GM21619 (cell line): ENCODE measurements around the gene INPP5A.

Experiments
- ATAC-seq: cut with Tn5 transposase; IDR thresholded peaks from one replicate; pipeline ENCODE4 v1.9.1; 2021; ENCODE audit not compliant: unreplicated experiment

The INPP5A gene

DNA sequence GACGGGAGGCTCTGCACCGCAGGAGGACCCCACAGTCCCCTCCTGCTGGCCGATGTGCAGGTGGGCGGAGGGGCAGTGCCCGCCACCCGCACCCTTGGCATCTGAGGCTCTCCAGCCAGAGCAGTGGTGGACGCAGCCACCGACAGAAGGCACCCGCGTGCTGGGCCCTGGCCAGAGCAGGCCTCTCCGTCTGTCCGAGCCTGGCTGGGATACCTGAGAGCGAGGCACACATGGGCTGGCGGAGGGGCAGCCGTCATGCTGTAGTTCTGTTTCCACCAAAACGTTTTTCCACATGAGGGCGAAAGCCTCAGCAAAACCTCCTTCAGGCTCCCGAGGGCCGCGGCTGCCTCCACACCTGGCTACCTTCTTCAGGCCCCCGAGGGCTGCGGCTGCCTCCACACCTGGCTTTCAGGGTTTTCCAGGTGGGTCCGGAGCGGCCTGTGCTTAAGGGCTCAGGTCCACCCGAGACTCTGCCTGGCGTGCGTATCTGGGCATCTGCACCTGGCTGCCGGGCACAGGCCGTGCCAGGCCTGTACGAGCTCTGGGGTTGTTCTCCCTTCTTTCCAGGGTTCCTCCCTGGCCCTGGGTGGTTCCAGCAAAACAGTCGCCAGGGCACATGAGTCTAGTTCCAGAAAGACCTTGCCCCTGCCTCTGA, 115.5 kb downstream of the INPP5A start:
- no peak for ATAC-seq

DNA sequence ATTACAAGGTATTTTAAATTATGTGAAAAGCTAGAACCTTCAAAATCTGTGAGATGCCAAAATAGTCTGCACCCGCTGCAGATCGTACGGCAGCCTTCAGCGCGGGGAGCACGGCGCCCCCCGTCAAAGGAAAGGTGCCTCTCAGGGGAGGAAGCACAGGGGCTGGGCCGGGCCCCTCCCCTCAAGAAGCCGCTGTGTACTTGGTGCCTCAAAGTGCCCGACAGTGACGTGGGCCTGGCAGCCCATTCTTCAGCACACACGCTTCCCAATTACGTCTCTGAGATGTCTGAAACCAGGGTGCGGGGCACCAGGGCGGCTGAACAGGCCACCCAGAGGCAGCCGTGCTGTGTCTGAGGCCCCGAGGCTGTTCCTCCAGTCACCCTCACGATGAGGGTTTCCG, 116.1 kb downstream of the INPP5A start:
- ATAC-seq: no peak

GRCh38 chr10:132654121-132654571, 116.6 kb downstream of the INPP5A start:
- no peak for ATAC-seq

DNA sequence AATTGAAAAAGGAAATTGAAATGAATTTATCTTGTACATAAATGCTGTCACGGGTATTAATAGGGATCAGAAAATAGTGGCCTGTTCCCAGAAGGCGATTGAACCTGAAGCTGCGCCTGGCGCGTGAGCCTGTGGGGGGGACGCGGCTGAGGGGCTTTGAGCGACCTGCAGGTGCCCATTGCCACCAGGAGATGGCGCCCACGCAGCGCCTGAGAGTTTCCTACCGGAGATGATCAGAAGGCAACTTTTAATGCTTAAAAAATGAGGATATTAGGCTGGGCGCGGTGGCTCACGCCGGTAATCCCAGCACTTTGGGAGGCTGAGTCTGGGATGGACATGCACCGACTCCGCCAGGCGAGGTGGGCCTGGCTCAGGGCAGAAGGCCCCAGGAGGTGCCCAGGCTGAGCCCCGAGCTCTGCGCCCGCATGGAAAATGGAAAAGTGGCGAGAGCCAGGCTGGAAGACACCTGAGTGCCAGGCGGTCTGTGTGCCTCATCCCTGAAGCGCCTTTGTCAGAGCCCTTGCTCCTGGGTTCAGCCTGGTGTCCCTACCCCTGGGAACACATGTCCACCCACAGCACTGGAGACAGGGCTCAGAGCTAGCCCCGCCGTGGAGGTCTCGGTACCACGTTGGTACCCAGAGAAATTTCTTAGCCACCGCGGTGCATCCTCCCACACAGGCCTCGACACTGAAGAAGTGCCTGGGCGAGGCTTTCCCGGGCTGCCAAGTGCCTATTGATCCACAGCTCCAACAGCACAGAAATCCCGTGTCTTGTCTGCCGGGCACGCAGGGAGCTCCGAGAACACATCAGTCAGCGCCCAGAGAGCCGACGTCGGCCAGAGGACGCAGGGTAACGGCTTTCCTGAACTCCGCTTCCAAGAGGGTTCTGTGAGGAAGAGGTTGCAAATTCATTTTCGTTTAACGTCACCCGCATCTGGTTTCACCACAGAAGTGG, 117.4 kb downstream of the INPP5A start:
- ATAC-seq: no peak

DNA sequence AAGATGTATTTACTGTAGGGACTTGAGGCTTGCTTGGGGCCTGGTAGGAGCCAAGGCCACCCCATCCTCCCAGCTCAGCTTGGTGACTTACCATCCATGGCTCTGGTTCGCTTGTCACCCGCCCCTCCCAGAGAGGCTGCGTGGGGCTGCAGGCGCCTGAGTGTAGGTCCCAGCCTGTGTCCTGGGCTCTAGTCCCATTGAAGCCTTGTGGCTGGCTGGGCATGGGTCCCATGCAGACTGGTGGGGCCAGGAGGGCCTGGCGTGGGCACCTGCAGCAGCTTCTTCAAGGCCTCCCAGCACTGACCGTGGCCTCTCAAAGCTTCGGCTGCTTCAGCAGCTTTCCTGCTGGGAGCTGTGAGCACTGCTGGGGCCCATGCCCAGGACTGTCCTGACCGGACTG, 118.1 kb downstream of the INPP5A start:
- ATAC-seq: no peak

DNA sequence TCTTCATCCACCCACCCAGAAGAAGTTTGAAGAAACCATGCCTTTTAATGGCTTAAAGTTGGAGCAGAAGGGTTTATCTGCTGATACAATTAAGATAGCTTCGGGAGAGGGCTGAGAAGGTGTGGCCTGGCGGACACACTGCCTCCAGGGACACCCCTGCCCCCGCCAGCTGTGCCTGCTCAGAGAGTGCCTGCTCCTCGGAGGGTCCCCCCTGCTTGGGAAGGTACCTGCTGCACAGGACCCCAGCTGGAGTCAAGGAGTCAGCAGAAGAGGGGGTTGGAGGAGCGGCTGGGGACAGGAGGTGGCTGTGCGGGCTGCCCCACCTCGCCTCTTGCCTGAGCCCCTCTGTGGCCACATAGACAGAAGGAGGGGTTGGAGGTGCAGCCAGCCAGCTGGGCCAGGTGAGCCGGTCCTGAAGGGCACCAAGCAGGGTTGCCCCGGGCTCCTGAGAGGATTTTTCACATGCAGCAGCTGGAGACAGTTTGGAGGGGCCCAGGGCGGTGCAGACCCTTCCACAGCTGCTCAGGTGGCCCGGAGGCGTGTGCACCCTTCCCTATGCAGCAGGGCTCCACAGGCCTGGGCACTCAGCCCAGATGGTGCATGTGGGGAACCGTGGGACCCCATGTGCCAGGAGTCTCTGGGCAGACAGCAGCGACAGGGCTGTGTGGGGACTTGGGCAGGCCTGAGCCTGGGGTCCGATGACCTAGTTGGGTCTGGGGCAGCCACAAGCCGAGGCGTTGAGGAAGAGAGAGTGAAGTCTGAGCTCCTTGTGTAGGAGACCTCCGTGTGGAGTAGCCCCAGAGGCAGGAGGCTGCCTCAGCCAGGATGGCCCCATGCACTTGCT, 118.9 kb downstream of the INPP5A start:
- ATAC-seq: no peak

DNA sequence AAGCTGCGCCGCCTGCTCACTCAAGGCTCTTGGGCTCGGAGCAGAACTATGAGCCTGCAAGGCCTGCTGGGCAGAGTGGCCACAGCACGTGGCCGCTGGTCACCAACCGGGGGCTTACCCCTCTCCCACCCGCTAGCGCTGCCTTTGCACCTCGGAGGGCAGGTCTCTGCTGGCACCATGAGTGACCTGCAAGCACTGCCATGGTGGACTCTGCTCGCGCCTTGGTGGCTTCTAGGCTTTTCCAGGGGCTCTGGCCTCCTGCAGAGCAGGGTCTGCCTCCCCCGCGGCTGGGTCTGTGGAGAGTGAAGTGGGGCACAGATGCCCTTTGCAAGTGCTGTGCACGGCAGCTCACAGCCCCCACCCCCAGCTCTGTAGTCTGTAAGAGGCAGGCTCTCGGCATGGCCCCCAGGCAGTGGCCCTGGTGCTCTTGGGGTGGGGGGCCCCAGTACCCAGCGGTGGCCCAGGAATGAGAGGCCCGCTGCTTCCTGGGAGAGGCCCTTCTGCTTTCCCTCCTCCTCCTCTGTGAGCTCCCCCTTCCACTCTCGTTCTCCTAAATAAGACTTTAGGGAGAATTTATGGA, 119.6 kb downstream of the INPP5A start:
- ATAC-seq: no peak

DNA sequence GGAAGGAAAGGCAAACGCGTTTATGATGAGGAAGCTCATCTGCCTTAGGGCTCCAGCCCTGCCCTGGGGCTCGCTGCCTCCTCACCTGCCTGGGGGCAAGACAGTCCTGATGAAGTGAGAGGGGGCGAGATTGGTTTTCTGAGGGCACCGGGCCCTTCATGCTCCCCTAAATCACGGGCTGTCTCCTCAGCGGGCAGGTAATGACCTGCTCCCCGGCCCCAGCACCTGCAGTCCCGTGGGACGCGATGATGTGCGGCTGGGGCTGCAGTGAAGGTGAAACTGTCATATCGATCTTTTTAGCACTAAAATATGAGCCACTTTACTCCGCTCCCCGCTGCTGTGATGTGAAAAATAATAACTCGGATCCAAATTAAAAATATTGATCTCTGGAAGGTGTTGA, 120.2 kb downstream of the INPP5A start:
- no peak for ATAC-seq

- ATAC-seq: no peak
Observed at GRCh38 chr10:132658546-132659205, 121.1 kb downstream of the INPP5A start.

- ATAC-seq: no peak
Observed at GRCh38 chr10:132659206-132660091, 121.9 kb downstream of the INPP5A start.

DNA sequence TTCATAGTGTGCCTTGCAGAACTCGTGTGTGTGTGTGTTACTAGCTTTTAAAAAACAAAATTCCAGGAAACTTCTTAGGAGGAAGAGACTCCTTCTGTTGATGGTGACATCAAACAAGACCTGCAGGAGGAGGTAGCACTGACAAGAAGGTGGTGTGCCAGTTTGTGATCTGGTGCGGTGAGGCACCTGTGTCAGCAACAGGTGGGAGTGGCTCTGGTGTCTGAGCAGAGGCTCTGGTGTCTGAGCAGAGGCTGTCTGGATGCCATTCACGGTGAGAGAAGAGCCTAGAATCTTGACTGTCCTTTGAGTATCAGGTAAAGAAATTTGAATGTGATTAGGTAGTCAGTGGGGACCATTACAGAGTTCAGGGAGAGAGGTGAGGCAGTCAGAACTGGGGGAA, 122.8 kb downstream of the INPP5A start:
- ATAC-seq: no peak

- no peak for ATAC-seq
Observed at GRCh38 chr10:132662186-132662920, 124.8 kb downstream of the INPP5A start.

DNA sequence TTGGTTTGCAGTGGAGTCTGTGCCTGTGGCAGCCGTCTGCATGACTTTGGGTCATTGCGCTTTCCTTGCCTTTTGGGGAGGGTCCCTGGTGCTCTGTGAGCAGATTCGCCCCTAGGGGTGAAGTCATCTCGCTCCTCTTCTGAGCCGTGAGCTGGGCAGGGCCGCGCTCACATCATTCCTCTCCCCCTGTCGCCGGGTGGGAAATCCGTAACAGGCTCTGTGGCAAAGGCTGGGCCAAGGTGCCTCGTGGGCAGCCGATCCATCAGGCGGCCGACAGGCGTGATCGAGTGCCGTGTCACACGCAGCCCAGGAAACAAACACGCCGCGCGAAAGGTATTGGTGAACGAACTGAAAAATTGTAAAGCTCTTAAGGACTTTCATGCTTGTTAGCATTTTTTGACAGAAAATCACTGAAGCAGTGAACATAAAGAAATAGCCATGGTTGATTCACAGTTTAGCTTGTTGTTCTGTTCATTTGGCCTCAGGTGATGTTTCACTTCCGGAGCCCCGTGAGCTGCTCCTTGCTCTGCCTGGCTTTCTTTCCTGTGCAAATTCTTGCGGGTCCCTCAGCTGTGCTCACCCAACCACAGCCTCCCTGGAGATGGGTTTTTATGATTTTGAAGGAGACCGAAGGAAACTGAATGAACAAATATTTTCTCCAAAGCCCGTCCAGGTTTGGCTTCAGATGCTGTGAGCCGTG, 126.2 kb downstream of the INPP5A start:
- ATAC-seq: no peak

DNA sequence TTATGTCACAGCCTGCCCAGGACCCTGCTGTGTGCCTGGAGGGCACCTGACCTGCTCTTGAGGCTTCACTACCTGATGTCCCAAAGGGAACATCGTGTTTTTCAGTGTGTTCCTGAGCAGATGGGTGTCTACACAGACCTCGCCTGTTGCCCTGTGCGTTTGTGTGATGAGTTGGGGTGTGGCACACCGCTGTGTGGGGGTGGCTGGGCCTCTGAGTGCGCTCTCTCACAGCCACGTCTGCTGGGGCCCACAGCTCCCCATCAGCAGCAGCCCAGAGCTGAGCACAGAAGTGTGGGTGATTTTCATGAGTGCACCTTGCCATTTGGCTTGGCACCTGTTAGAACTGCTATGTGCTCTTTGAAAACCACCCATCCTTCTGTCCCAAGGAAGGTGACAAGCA, 126.8 kb downstream of the INPP5A start:
- no peak for ATAC-seq

DNA sequence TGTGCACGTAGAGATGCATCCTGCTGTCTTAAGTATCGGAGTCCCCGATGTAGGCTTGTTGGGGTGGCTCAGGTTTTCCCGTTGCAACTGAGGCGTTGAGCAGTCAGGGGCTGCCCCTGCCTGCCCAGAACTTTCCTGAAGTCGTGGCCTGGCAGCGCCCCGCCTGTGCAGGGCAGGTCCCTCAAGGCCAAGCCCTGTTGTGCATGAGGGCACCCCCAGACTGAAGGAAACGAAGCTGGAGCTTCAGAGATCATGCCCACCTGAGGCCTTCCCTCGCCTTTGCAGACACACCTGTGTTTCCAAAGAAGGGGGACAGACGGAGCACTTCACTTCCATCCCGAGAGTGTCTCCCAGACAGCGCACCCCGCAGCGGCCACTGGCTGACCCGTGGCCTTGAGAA, 127.3 kb downstream of the INPP5A start:
- ATAC-seq: no peak

DNA sequence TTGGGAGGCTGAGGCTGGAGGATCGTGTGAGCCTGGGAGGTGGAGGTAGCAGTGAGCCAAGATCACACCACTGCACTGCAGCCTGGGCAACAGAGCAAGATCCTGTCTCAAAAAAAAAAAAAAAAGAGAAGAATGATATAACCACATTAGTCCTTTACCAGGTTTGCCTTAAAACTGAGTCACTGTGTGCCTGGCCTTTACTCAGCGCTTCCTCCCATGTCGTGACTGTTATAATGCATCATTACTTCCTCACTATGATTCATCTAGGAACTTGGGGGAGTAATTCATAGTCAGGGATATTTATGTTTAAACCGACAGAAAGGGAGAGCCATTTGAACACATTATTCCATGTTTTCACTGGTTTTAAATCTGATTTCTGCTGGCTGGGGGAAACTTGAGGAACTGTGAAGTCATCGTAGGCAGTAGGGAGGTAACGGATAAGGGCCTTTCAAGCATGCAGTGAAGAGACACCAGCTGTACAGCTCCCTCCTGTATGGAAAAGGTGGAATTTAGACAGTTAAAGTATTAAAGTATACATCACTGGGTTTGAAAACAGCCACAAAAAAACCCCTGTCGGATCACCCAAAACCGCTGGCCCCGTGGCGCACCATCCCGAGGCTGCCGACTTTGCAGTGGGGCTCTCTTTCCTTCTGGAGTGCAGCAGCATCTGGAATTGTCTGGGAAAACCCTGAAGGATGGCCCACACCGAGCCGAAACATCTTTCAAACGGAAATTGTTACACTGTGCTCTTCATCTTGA, 128.5 kb downstream of the INPP5A start:
- ATAC-seq: no peak

DNA sequence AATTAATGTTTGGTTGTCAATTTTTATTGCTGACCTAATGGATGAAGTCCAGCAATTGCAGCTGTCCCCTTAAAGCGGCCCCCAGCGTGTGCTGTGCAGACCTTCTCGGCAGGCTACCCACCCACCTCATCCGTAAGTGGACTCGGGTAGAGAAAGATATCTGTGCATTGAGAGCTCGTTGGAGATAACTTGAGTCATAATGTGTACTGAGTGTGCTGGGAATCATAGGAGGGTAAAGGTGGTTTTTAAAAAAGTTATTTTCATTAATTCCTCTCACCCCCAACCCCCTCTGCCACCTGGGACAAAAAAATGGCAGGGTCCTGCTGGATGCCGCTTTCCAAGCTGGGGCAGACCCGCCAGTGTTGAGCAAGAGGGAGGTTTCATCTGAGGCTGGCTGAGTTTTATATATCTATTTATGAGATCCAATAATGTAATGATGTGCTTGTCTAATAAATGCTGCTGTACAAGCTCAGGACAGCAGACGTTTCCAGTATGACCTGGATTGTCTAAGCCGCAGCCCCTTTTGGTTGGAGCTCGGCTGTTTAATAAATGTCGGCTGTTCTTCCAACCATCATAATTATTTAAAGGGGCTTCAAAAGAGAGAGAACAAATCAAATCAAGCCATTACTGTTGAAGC, 129.2 kb downstream of the INPP5A start:
- ATAC-seq: no peak
